Kidney (tissue), 14 donors: ENCODE data around the gene ASTN1. TPM values are rescaled to one million over a fixed set of nuclear protein-coding genes. Genes with fewer than 3 reads are reported as not detected.

Source experiments
- DNase-seq, 5 donors: peaks; one replicate each; pipeline ENCODE4 v3.0.0-alpha.2; 2013 to 2020
- FAIRE-seq: peaks from 2 replicates; lab custom pipeline; 2012; peaks lifted over from hg19 to GRCh38; lab: Jason Lieb, UNC
- H3K27ac ChIP-seq, 2 donors: one replicate each; pipeline ENCODE4 v1.7.0; 2013; ENCODE audit warnings: low read depth in 2 of 2, low read length in 2 of 2, inconsistent platforms in 1 of 2
- H3K27me3 ChIP-seq: one replicate; pipeline ENCODE4 v1.7.1; 2013; ENCODE audit warnings: low read length, inconsistent platforms; ENCODE audit not compliant: control insufficient read depth, insufficient read depth
- H3K36me3 ChIP-seq, 3 donors: one replicate each; pipeline versions ENCODE4 v1.7.0 to v1.7.1; 2013; ENCODE audit warnings: low read length in 3 of 3, control low read depth in 1 of 3, inconsistent platforms in 1 of 3; ENCODE audit not compliant: insufficient read depth in 3 of 3, control insufficient read depth in 2 of 3
- H3K4me1 ChIP-seq, 3 donors: one replicate each; pipeline versions ENCODE4 v1.7.0 to v1.7.1; 2013; ENCODE audit warnings: low read length in 3 of 3, inconsistent platforms in 1 of 3, low read depth in 1 of 3; ENCODE audit not compliant: control insufficient read depth in 2 of 3, insufficient read depth in 2 of 3
- H3K4me3 ChIP-seq, 3 donors: one replicate each; pipeline versions ENCODE4 v1.7.0 to v1.8.1; 2013; ENCODE audit warnings: low read length in 3 of 3, control low read depth in 1 of 3, inconsistent platforms in 1 of 3
- H3K9ac ChIP-seq, 3 donors: one replicate each; pipeline versions ENCODE4 v1.7.0 to v1.7.1; 2013; ENCODE audit warnings: low read length in 3 of 3, control low read depth in 1 of 3, inconsistent platforms in 1 of 3
- H3K9me3 ChIP-seq, 3 donors: one replicate each; pipeline versions ENCODE4 v1.7.0 to v1.7.1; 2013; ENCODE audit warnings: low read length in 3 of 3, control low read depth in 1 of 3, inconsistent platforms in 1 of 3; ENCODE audit not compliant: control insufficient read depth in 2 of 3, insufficient read depth in 1 of 3
- CTCF ChIP-seq: IDR thresholded peaks from 3 replicates; pipeline ENCODE4 v1.5.1; 2012; ENCODE audit warnings: mild to moderate bottlenecking, moderate library complexity, borderline replicate concordance; ENCODE audit not compliant: insufficient read depth; ENCODE audit errors: extremely low read depth
- intact Hi-C: fragments of 100-400 bp; cut with DNase I; formaldehyde crosslinking; loops from one replicate; pipeline ENCODE4 v1.11.1; 2022
- polyA plus RNA-seq: library from polyadenylated mRNA; stranded (reverse); fragments of 350-450 nt; fragmentation: Illumina TruSeq; extraction: RNeasy Lipid Tissue Mini Kit (QIAGEN cat#74804); gene quantifications from one replicate; pipeline ENCODE4 v1.2.3, GENCODE V29; 2014; ENCODE audit warnings: low read depth, low replicate concordance; ENCODE audit not compliant: insufficient read depth
- total RNA-seq: library from RNA; stranded (reverse); fragmentation: NEBNext Ultra II Directional; extraction: Animal tissue kit (Norgen Biotek cat#: 25700); gene quantifications from one replicate; pipeline ENCODE4 v1.2.1, GENCODE V29; 2021
- donor health status: control.
- donor health status: control.
- donor health status: control.
- donor health status: control.
- donor health status: control.
- donor health status: DM: yes; HTN: yes; CAD: no.
- donor health status: Normal renal cell carcinoma (clear cell type).

Gene ASTN1
- total and polyA plus RNA-seq, 2 donors from 2014 or later = 0.19 to 0.25 TPM

- no peaks in the 10 kb centered on the region for H3K9me3 ChIP-seq
- no peaks in the 10 kb centered on the region for H3K4me1 ChIP-seq
- no peak overlapping the region for H3K4me3 ChIP-seq
- FAIRE-seq = no peak
- no peaks in the 10 kb centered on the region for H3K27me3 ChIP-seq
- H3K36me3 ChIP-seq = no peaks in the 10 kb centered on the region
- intact Hi-C loops = no loop called here
- peak in 1 of 5 donors; percentile 14 for DNase-seq
- no peak for TF ChIP-seq CTCF
- H3K9ac ChIP-seq = no peak overlapping the region
- no peak overlapping the region for H3K27ac ChIP-seq
Observed at GRCh38 chr1:177119311-177119710, 45.2 kb downstream of the ASTN1 start.

- intact Hi-C loops = no loop called here
- no peak overlapping the region for H3K27ac ChIP-seq
- H3K9ac ChIP-seq = no peak overlapping the region
- H3K27me3 ChIP-seq = no peaks in the 10 kb centered on the region
- FAIRE-seq = no peak
- no peak overlapping the region for H3K4me3 ChIP-seq
- H3K4me1 ChIP-seq = no peaks in the 10 kb centered on the region
- TF ChIP-seq CTCF = no peak
- no peaks in the 10 kb centered on the region for H3K9me3 ChIP-seq
- DNase-seq = no peak
- no peaks in the 10 kb centered on the region for H3K36me3 ChIP-seq
Observed at GRCh38 chr1:177118901-177119300, 45.6 kb downstream of the ASTN1 start.

- no peak overlapping the region for H3K27ac ChIP-seq
- H3K9ac ChIP-seq = no peak overlapping the region
- no peaks in the 10 kb centered on the region for H3K4me1 ChIP-seq
- intact Hi-C loops = no loop called here
- H3K27me3 ChIP-seq = no peaks in the 10 kb centered on the region
- no peak overlapping the region for H3K4me3 ChIP-seq
- no peaks in the 10 kb centered on the region for H3K9me3 ChIP-seq
- DNase-seq (peak in 4 of 5 donors; percentile 11 to 46 (median 42)), FAIRE-seq (no peak)
- no peaks in the 10 kb centered on the region for H3K36me3 ChIP-seq
- no peak for TF ChIP-seq CTCF
Observed at GRCh38 chr1:177116941-177117340, 47.6 kb downstream of the ASTN1 start.
